HG03097 (cell line): ENCODE results near the gene CLASP1.
"Not testable (repeated sequence)": the region's sequence is repeated elsewhere in the genome, so short reads cannot be mapped to it uniquely, and the experiment has no call there.

Experiments used
- ATAC-seq: cut with Tn5 transposase; IDR thresholded peaks from one replicate; pipeline ENCODE4 v1.9.1; 2021; ENCODE audit not compliant: unreplicated experiment, low FRiP score

The CLASP1 gene

DNA sequence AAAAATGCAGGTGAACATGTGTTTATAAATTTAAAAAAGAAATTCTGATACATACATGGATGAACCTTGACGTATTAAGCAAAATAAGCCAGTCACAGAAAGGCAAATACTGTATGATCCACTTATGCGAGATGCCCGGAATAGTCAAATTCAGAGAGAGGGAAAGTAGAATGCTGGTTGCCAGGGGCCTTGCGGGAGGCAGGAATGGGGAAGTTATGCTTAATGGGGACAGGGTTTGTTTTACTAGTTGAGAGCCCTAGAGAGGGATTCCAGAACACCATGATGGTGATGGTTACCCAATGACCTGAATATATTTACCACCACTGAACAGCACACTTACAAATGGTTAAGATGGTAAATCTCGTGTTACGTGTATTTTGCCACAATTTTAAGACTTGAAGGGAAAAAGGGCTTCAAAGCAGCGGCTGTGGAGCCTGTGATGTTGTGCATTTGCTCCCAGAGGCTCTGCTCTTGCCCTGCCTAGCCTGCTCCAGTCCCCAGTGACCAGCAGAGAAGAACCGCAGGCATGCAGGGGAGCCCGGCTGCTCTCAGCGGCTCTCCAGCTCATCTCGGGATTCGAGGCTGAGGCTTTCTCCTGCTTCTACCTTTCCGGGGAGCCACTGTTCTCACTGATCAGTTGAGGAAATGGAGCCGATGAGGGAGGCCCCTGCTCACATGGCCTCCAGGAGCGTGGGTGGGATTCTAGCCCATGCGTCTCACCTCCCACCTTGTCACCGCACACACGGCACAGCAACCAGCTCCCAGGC is 312.6 kb downstream of the CLASP1 start:
- no peak for ATAC-seq

DNA sequence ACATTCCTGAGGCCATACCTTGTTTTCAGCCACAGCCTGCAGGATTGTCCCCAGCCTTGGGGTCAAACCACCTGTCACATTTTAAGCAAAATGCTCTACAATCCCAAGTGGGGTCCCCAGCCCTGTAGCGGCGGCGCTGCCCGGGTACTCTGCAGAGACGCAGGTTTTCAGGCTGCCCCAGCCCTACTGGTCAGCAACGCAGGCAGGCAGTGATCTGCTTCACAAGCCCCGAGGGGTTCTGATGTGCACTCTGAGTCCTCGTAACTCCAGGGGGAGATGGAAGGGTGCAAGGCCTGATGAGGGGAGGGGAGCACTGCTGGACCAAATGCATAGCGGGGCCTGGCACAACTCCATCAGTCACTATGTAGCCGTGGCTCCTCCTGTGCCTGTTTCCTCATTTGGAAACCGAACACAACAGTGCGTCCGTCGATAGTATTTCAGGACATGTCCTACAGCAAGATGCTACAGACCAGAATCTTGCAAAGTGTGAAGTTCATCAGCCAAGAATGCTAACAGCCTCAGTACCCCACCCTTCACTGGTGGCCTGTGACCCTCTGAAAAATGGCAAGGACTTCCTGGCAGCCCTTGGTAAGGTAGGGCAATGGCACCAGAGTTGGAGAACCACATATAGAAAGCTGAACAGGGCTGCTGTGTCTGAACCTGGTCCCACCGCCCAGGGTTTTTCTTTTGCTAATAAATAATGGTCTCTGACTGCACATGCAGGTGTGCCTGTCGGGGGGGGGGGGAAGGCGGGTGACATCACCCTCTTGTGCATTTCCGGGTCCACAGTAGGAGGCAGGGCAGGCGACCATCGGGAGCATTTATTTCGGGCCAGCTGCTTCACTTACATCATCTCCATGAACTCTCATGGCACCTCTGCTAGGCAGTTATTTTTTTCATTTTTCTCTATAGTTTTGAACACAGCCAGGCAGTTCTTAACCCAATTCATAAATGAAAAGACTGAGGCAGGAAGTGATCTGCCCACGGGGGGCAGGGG is 313.7 kb downstream of the CLASP1 start:
- no peak for ATAC-seq

DNA sequence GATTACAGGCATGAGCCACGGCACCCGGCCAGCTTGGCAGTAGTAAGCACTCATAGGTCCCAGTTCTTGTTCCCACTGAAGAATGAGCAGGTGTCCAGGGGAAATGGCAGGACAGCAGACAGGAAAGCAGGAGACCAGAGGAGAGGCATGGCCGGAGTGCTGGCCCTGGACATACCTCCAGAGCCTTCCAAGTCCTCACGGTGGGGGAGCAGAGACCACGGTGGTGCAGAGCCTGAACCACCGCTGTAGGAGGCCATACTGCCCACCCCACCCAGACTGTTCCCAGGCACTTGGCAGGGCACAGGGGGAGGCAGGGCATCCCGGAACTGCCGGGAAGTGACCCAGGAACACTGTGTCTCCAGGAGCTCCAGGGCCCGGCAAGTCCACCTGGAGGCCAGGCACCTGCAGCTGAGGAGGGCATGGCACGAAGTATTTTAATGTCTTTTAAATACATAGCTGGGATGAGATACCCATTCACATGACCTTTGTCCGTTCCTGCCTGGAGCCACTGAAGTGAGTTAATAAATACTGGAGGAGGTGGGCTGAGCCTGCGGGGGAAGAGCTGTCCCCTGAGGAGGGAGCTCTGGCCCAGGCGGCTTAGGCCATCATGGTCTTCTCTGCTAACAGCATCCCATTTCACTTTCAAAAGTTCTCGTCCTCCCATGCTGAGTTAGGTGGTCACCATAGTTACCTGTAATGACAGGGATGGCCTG is 314.5 kb downstream of the CLASP1 start:
- ATAC-seq = no peak

DNA sequence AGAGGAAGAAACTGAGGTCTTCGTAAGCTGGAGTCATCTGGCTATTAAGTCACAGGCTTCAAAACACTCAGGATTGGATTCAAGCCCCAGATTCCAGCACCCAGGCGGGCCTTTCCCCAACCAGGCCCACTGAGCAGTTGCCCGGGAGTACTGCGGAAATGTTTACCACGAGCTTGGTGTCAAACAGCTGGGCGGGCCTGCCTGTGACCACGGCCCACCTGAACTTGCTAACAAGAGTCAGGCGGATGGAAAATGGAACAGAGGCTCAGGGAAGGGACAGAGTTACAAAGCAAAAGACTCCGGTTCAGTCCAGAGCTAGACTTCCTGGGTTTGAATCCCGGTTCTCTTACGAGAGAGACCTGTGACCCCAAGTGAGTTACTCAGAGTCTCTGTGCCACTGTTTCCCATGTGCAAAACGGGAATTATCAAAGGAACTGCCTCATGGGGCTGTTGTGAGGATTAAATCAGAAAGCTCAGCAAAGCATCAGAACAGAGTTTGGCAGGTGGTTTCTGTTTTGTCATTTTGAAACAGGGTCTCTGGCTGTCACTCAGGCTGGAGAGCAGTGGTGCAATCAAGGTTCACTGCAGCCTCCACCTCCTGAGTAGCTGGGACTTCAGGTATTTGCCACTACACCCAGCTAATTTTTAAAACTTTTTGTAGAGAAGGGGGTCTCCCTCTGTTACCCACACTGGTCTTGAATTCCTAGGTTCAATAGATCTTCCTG is 315.3 kb downstream of the CLASP1 start:
- no peak for ATAC-seq

DNA sequence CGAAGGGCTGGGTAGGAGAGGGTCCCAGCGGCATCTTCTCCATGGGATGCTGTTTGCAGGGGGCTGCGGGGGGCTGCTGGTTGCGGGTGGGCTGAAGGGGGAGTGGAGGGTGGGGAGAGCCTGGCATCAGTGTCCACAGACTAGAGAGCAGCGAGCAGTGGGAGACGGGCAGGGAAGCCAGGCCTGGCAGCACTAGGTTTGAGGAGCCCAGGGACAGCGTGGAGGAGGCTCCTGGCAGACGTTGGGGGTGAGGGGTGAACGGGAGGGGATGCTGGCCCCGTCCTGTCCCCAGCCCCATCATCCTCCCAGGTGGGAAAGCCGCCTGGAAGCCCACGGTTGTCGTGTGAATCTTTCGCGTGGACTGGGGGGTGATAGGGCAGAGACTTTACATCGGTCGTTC is 316.0 kb downstream of the CLASP1 start:
- ATAC-seq = no peak

DNA sequence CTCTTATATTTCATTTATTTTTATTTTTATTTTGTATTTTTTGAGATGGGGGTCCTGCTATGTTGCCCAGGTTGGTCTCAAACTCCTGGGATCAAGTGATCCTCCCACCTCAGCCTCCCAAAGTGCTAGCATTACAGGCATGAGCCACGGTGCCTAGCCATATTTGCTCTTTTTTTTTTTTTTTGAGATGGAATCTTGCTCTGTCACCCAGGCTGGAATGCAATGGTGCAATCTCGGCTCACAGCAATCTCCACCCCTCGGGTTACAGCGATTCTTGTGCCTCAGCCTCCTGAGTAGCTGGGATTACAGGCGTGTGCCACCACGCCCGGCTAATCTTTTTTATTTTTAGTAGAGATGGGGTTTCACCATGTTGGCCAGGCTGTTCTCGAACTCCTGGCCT is 317.9 kb downstream of the CLASP1 start:
- not testable (repeated sequence) for ATAC-seq

DNA sequence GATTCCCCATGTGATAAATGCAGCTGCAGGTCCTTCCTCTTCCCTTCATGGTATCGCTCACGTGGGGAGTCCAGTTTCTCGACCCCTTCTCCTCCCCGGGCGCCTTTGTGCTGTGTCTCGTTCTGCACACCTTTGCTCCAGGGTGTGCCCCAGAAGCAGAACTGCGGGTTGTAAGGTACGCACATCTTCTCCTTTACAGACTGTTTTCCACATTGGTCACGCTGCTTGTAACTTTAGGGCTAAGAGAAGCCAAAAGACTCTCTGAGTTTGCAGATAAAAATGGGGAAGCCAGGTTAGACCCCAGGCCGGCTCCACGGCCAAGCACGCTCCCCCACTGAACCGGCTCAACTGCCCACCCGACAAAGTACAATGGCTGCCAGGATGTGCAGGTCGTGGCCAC is 318.3 kb downstream of the CLASP1 start:
- no peak for ATAC-seq

DNA sequence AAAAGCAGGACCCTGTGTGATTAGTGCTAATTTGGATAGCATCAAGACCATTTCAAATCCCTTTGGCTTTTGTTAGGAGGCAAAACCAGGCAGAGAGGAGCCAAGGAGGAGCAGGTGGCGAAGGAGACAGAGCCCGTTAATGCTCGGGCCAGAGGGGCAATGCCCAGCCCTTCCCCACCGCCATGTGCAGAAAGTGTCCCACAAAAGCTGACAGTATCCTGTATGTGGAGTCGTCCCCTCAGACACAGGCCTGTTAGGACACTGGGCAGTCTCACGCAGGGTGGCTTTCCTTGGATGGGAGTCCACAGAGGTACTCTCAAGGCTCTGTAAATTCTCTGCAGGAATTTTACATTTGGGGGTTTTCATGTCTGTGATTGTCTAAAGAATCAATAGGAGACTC is 319.5 kb downstream of the CLASP1 start:
- no peak for ATAC-seq

DNA sequence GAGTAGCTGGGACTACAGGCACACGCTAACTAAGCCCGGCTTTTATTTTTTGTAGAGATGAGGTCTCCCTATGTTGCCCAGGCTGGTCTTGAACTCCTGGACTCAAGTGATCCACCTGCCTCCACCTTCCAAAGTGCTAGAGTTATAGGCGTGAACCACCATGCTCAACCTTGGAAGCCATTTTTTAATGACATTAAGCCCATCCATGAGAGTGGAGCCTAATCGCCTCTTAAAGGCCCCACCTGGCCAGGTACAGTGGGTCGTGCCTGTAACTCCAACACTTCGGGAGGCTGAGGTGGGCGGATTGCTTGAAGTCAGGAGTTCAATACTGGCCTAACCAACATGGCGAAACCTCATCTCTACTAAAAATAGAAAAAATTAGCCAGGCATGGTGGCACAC is 322.6 kb downstream of the CLASP1 start:
- no peak for ATAC-seq

DNA sequence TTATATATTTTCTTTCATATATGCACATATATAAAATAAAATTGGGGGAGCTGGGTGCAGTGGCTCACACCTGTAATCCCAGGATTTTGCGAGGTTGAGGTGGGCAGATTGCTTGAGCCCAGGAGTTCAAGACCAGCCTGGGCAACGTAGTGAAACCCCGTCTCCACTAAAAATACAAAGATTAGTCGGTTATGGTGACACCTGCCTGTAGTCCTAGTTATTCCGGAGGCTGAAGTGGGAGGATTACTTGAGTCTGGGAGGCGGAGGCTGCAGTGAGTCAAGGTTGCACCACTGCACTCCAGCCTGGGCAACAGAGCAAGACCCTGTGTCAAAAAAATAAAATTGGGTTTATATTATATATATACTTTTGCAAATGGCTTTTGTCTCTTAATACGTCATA is 324.7 kb downstream of the CLASP1 start:
- no peak for ATAC-seq

DNA sequence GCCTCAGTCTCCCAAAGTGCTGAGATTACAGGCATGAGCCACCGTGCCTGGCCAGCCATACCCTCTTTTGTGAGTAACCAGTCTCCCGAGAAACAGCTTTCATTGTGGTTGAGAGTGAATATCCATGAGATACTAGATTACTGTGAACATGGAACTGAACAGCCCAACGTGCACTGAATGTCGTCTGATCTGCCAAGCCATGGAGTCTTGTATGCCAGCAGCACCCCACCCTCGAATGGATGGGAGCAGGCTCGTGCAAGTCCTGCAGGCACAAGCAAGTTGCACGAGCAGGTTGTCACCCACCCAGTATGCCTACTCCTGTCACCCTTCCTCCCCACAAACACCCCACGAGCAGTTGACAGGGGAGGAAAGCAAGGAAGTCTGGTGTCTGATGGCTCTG is 327.8 kb downstream of the CLASP1 start:
- ATAC-seq = no peak

DNA sequence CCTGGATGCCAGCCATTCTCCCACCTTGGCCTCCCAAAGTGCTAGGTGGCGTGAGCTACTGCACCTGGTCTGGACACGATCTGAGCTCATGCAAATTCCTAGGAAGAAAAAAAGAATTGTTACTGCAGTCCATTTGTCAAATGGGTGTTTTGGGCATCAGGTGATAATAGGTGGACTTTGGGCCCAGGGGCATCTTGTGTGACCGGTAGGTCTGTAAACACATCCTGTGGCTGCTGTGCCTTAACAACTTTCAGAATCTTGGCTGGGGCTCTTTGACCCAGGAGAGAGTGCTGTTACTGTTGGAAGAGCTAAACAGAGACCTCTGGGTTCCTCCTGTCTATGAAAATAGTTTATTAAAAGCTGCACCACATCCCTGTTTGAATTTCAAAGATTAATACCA is 329.3 kb downstream of the CLASP1 start:
- no peak for ATAC-seq

DNA sequence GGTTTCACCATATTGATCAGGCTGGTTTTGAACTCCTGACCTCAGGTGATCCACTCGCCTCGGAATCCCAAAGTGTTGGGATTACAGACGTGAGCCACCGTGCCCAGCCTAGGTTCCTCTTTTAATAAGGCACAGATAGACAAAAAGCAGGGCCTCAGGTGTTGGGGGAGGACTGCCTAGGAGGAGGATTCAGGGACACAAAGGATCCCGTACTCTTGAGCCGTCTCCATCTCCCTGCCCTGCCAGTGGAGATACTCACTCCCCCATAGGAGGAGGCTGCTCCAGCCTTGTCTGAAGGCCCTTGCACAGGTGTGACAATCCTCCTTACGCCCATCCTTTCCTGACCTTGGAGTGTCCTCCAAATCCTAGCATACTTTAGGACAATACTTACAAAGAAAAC is 332.3 kb downstream of the CLASP1 start:
- ATAC-seq = no peak

DNA sequence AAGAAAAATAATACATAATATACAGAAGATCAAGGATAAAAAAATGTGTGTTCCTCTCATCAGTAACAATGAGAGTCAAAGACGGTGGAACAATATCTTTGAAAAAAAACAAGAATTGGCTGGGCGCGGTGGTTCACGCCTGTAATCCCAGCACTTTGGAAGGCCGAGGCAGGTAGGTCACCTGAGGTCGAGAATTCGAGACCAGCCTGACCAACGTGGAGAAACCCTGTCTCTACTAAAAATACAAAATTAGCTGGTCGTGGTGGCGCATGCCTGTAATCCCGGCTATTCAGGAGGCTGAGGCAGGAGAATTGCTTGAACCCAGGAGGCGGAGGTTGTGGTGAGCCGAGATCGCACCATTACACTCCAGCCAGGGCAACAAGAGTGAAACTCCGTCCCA is 335.6 kb downstream of the CLASP1 start:
- not testable (repeated sequence) for ATAC-seq

DNA sequence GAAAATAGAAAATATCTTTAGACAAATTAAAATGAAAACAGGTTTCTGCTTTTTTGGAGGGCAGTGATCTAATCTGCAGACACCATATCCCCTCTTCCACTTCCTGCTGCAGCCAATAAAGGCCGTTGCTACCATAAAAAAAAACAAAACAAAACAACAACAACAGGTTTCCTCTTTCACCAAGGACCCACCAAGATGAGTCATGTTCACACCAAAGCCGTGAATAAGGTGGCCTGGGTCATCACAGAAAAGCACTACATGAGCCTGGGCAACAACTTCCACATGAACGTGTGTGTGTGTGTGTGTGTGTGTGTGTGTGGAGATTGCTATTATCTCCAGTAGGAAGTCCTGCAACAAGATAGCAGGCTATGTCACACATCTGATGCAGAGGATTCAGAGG is 339.5 kb downstream of the CLASP1 start:
- ATAC-seq = no peak

DNA sequence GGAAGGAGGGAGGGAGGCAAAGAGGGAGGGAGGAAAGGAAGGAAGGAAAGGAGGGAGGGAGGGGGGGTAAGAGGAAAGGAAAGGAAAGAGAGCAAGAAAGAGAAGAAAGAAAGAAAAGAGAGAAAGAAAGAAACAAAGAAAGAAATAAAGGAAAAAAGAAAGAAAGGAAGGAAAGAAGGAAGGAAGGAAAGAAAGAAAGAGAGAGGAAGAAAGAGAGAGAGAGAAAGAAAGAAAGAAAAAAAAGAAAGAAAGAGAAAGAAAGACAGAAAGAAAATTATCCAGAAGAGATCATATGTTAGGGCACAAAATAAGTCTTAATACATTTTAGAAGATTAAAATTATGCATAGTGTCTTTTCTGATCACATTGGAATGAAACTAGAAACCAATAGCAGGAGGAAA is 339.9 kb downstream of the CLASP1 start:
- ATAC-seq = no peak

DNA sequence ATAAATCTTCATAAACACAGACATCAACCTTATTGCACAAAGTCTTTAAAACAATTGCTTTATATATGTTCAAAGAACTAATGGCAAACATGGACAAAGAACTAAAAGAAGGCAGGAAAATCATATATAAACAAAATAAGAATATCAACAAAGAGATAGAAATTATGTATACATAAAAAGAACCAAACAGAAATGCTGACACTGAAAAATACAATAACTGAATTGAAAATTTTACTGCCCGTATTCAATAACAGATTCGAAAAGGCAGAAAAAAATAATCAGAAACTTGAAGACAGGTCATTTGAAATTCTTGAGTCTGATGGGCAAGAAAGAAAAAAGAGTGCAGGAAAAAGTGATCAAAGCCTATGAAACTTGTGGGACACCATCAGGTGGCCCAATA is 342.2 kb downstream of the CLASP1 start:
- ATAC-seq = no peak

DNA sequence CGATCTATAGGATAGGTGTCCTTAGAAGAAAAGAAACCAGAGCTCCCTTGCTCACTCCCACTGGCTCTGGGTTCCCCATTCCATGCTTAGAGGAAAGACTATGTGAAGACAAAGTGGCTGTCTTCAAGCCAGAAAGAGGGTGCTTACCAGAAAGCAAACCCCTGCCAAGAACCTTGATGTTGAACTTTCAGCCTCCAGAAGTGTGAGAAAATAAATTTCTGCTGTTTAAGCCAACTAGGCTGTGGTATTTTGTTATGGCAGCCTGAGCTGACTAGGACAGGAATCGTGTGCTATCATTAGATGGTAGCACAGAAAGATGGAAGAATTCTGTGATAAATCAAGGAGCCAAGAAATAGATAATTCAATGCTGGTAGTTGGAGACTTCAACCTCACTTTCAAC is 344.3 kb downstream of the CLASP1 start:
- no peak for ATAC-seq

DNA sequence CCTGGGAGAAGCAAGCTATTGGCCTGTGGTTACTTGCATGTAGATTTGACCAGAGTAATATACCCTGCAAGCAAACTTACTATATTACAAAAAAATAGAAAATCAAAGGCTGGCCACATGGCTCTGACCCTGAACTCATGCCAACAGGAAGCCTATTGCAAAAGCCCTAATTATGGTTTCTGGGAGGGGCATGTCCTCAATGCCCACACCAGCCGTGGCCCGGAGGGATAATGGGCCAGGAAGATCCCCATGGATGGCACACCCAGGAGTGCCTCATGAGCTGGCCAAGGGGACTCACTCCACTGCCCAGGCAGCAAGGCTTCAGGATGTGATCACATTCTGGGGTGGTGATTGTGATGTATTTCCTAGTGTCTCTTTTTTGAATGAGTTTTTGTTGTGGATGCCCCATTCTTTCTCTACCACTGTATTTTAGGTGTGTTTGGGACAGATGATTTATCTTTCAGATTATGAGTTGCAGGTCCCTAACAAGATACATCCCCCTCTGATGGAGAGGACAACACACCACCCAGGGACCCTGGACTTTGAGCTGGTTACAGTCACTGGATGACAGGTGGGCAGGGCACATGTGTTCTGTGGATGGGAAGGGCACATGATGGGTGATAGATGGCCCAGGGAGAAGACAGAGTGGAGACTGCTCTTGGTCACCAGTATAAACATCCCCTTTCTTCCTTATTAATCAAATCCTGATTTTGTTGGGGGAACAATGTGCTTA is 345.6 kb downstream of the CLASP1 start:
- ATAC-seq = no peak

DNA sequence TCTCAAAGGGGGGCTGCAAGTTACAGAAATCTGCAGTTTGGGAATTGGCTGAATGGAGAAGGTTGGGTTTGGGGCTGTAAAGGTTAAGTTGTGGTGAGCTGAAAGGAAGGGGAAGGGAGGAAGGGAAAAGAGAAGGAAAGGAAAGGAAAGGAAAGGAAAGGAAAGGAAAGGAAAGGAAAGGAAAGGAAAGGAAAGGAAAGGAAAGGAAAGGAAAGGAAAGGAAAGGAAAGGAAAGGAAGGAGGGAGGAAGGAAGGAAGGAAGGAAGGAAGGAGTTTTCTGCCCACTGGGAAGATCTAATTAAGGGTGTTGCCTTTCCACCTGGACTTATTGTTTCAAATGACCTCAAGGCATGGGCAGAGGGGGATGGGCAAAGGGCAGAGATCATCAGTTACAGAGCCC is 348.1 kb downstream of the CLASP1 start:
- not testable (repeated sequence) for ATAC-seq
